Activated CD4-positive, alpha-beta T cell treated with anti-CD3 and anti-CD28 coated beads, Interleukin-2, amount 50 U/mL, for 24 hours (primary cell): ENCODE results near the gene SRRM2.

Experiments
- DNase-seq, 2 donors: peaks; one replicate each; pipeline ENCODE4 v3.0.0-alpha.2; 2020; ENCODE audit warnings: low read depth in 1 of 2, low spot score in 1 of 2

SRRM2 gene

DNA sequence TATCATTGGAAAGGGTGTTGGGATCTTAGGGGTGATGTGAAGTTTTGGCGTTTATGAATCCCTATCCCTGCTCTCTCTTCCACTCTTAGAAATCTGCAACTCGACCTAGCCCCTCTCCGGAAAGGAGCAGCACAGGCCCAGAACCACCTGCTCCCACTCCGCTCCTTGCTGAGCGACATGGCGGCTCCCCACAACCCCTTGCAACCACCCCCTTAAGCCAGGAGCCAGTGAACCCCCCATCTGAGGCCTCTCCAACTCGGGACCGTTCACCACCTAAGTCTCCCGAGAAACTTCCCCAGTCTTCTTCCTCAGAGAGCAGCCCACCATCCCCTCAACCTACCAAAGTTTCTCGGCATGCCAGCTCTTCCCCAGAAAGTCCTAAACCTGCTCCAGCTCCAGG, 9.0 kb downstream of the SRRM2 start:
- DNase-seq, result no peak

DNA sequence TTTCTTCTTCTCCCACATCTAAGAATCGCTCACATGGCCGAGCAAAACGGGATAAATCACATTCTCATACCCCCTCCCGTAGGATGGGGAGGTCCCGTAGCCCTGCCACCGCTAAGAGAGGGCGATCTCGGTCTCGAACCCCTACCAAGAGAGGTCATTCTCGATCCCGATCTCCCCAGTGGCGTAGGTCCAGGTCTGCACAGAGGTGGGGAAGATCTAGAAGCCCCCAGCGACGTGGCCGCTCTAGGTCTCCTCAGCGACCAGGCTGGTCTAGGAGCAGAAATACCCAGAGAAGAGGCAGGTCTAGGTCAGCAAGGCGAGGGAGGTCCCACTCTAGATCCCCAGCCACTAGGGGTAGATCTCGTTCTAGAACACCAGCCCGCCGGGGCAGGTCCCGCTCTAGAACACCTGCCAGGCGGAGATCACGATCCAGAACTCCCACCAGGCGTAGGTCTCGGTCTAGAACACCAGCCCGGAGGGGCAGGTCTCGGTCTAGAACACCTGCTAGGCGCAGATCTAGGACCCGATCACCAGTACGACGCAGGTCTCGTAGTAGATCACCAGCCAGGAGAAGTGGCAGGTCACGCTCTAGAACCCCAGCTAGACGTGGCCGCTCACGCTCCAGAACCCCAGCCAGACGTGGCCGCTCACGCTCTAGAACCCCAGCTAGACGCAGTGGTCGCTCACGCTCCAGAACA, 9.6 kb downstream of the SRRM2 start:
- no peak for DNase-seq

DNA sequence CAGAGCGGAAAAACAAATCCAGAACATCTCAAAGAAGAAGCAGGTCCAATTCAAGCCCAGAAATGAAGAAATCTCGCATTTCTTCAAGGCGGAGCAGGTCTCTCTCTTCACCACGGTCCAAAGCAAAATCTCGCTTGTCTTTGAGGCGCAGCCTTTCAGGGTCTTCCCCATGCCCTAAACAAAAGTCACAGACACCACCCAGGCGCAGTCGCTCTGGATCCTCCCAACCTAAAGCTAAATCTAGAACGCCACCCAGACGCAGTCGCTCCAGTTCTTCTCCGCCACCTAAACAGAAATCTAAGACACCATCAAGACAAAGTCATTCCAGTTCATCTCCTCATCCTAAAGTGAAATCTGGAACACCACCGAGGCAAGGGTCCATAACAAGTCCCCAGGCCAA, 10.3 kb downstream of the SRRM2 start:
- DNase-seq, result no peak

DNA sequence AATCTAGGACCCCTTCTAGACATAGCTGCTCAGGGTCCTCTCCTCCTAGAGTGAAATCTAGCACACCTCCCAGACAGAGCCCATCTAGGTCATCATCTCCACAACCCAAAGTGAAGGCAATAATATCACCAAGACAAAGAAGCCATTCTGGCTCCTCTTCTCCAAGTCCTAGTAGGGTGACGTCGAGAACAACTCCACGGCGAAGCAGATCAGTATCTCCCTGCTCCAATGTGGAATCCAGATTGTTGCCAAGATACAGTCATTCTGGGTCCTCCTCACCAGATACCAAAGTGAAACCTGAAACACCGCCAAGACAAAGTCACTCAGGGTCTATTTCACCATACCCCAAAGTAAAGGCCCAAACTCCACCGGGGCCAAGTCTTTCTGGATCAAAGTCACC, 10.7 kb downstream of the SRRM2 start:
- no peak for DNase-seq

DNA sequence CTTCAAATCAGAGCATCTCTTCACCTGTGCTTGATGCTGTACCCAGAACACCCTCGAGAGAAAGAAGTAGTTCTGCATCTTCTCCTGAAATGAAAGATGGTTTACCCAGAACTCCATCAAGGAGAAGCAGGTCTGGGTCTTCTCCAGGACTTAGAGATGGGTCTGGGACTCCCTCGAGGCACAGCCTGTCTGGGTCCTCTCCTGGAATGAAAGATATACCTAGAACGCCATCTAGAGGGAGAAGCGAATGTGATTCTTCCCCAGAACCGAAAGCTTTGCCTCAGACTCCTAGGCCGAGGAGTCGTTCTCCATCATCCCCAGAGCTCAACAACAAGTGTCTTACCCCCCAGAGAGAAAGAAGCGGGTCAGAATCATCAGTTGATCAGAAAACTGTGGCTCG, 12.3 kb downstream of the SRRM2 start:
- no peak for DNase-seq

DNA sequence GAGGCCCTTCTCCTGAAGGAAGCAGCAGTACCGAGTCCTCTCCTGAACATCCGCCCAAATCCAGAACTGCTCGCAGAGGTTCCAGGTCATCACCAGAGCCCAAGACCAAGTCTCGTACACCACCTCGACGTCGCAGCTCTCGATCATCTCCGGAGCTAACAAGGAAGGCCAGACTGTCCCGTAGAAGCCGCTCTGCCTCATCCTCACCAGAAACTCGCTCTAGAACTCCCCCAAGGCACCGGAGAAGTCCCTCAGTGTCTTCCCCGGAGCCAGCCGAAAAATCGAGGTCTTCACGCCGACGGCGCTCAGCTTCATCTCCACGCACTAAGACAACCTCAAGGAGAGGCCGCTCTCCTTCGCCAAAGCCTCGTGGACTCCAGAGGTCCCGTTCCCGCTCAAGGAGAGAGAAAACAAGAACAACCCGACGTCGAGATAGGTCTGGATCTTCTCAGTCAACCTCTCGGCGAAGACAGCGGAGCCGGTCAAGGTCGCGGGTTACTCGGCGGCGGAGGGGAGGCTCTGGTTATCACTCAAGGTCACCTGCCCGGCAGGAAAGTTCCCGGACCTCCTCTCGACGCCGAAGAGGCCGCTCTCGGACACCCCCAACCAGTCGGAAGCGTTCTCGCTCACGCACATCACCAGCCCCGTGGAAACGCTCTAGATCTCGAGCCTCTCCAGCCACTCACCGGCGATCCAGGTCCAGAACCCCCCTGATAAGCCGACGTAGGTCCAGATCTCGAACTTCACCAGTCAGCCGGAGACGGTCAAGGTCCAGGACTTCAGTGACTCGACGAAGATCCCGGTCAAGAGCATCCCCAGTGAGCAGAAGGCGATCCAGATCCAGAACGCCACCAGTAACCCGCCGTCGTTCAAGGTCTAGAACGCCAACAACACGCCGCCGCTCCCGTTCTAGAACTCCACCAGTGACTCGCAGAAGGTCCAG, 13.3 kb downstream of the SRRM2 start:
- DNase-seq, result no peak

DNA sequence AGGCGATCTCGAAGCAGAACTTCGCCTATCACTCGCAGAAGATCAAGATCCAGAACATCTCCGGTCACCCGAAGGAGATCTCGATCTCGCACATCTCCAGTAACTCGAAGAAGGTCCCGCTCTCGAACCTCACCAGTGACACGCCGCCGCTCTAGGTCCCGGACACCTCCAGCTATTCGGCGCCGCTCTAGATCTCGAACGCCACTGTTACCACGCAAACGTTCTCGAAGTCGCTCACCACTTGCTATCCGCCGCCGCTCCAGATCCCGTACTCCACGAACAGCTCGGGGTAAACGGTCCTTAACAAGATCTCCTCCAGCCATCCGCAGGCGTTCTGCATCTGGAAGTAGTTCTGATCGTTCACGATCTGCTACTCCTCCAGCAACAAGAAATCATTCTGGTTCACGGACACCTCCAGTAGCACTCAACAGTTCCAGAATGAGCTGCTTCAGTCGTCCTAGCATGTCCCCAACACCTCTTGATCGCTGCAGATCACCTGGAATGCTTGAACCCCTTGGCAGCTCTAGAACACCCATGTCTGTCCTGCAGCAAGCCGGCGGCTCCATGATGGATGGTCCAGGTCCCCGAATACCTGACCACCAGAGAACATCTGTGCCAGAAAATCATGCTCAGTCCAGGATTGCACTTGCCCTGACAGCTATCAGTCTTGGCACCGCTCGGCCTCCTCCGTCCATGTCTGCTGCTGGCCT, 14.1 kb downstream of the SRRM2 start:
- no peak for DNase-seq

DNA sequence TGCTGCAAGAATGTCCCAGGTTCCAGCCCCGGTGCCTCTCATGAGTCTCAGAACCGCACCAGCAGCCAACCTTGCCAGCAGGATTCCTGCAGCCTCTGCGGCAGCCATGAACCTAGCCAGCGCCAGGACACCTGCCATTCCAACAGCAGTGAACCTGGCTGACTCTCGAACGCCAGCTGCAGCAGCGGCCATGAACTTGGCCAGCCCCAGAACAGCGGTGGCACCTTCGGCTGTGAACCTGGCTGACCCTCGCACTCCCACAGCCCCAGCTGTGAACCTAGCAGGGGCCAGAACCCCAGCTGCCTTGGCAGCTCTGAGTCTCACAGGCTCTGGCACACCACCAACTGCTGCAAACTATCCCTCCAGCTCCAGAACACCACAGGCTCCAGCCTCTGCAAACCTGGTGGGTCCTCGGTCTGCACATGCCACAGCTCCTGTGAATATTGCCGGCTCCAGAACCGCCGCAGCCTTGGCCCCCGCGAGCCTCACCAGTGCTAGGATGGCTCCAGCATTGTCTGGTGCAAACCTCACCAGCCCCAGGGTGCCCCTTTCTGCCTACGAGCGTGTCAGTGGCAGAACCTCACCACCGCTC, 14.8 kb downstream of the SRRM2 start:
- DNase-seq, result no peak

DNA sequence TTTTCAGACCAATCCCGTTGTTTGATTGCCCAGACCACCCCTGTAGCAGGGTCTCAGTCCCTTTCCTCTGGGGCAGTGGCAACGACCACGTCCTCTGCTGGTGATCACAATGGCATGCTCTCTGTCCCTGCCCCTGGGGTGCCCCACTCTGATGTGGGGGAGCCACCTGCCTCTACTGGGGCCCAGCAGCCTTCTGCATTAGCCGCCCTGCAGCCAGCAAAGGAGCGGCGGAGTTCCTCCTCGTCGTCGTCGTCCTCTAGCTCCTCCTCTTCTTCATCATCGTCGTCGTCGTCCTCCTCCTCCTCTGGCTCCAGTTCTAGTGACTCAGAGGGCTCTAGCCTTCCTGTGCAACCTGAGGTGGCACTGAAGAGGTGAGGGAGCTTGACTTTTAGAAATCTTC, 15.5 kb downstream of the SRRM2 start:
- DNase-seq, result no peak

DNA sequence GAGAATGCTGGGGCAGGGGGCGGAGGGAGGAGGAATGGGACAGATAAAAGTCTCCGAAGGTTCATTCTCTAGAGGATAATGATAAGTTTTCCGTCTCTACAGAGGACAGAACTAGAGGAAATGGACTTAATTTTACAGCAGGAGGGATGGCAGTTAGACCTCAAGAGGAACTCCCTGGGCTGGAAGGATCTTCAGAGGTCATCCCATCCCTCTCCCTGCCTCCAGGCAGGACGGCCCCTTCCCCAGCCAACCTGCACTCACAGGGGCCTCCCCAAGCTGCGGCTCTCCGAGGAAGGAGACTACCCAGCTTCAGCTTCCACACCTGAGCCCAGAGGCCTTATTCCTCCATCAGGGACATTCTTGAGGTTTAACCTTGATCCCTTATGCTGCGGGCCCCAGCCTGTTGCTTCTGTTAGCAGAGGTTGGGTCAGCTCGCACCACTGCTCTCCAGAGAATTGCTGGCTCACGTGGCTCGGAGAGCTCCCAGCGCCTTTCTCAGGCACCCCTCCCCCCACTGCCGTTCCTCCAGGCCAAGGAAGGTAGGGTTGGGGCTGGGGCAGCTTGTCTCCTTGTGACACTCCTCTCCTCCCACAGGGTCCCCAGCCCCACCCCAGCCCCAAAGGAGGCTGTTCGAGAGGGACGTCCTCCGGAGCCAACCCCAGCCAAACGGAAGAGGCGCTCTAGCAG, 16.1 kb downstream of the SRRM2 start:
- DNase-seq, result no peak

DNA sequence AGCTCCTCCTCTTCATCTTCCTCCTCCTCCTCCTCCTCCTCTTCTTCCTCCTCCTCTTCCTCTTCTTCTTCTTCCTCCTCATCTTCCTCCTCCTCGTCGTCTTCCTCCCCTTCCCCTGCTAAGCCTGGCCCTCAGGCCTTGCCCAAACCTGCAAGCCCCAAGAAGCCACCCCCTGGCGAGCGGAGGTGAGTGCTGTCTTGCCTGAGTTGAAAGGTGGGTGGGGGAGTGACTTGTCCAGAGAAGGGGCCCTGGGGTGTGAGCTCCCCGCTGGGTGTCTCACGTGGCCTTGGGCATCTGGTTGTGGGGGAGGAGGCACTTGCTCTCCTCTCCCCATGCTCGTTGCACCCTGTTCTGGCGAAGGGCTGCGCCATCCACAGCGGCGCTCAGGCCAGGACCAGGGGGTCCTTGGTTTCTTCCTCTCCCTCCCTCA, 16.7 kb downstream of the SRRM2 start:
- no peak for DNase-seq

DNA sequence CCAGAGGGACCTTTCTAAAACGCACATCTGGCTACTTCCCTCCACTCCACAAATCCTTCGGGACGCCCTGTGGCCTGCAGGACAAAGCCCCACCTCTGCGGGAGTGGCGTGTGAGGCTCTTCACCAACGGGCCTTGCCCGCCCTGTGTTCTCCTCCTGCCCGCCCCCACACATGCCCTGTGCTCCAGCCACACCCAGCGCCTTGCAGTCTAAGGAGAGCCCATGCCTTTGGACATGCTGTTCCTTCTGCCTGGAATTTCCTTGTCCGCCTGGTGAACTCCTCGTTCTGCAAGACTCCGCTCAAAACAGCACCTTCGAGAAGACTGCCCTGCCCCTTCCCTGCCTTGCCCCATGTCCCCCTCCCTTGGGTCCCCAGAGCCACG, 17.2 kb downstream of the SRRM2 start:
- DNase-seq, result no peak

DNA sequence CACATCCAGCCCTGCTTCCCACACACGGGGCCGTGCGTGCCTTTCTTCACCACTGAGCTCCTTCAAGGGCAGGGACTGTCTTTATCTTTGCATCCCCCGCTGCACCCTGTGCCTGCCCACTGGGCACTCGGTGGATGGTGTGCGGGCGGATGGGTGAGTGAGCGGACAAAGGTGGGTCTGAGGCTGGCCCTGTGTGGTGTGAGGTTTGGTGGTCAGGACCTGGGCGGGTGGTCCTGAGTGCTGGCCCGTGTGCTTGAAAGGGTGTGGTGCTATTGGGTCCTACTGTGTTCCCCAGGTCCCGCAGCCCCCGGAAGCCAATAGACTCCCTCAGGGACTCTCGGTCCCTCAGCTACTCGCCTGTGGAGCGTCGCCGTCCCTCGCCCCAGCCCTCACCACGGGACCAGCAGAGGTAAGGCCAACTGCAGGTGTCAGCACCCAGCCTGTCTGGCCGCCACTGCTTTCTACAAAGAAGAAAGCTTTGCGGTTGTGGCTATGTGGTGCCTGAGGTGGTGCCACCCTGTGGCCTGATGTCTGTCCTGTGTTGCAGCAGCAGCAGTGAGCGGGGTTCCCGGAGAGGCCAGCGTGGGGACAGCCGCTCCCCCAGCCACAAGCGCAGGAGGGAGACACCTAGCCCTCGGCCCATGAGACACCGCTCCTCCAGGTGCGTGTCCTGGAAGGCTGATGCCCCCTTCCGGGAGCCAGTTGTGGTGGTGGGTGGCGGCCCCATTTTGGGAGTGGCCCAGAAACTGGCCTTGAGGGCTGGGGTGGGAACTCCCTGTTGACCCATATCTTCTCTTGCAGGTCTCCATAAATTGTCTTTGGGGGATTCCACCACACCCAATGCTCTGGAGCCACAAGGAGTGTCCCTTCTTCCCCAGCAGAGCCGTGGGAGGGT, 17.9 kb downstream of the SRRM2 start:
- DNase-seq, result no peak

DNA sequence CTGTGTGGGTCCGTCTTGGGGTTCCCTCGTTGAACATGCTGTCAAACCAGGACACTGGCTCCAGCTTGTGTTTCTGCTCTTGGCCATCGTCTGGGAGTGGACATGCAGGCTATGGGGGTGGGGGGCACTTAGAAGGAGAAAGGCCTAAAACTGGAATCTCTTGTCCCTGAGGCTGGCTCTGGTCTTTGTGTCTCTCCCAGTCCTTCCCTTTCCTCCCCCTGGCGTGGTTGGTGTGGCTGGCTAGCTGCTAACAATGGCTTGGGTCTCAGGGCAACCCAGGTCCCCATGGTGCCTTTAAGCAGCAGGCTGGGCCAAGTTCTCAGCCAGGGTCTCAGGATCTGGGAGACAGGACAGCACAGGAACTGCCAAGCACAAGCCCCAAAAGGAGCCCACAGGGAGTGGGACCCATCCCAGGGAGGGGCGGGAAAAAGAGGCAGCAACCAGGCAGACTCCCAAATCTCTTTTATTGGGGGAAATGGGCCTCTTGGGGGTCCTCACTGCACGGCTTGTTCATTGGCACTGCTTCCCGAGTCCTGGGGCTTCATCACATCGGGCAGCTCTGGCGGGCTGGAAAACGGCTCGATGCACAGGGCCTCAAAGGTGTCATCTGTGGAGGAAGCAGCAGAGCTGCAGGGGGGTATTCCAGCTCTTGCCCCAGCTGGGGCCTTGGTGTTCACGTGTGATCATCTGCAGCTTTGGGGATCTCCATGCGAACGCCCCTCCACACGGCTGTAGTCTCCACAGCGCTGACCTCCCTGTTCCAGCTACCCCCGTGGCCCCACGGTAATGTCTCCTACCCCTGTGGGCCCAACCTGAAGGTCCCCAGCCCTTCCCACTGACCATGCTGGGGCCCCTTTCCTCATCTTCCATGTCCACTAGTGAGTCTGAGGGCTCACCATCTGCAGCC, 19.3 kb downstream of the SRRM2 start:
- DNase-seq, result no peak

DNA sequence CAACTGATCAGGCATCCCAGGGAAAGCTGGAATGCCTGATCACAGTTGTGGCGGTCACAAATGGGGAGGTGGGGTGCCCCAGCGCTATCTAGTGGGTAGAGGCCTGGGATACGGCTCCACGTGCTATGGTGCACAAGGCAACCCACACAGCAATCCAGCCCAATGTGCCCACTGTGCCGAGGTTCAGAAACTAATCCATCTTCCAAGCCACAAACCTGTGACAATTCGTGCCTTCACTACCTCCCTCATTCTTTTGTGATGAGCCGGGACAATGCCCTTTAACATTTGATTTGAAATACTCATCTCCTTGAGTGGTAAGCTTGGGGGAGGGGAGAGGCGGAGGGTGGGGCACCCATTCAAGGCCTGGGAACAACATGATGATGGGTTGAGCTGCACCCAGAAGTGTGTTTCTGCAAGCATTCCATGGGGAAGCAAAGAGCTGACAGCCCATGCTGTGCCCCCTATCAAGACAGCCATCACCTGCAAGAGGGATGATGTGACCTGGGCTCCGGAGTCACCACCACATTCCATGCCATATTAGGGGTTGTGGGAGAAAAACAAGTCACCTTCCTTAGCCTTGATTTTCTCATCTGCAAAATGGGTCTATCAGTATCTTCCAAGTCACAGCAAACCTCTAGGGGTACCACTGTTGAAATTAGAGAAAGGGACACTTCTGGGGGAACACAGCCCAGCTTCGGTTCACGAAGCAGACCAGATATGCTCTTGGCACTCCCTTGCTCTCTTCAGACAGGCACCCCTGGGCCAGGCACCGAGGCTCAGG, 20.9 kb downstream of the SRRM2 start:
- DNase-seq, result no peak

DNA sequence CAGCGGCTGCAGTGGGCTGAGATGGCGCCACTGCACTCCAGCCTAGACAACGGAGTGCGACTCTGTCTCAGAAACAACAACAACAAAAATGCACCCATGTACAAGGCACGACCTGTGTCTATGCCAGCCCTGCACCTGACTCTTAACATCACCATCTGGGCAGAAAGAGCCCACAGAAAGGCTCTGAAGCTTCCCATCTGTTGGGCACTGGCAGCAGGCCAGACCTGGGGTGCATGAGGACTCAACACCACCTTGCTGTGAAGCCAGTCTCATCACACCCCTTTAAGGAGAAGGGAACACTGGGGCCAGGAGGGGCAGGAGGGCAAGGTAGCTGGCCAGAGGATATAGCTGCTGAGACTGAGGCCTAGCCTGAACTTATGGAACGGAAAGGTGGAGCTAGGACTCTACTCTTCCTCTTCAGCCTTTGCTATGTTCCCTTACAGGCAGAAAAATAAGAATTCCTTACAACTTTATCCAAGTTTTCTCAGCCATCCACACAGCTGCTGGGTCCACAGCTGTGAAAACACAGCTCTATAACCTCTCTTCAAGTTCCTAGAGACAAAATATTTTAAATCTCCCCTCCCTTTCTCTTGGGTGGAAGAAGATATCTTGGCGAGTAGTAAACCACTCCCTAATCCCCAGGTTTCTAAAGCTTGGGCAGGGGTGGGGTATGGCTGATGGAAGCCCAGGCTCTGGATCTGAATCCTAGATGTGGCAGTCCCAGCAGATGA, 21.9 kb downstream of the SRRM2 start:
- no peak for DNase-seq

DNA sequence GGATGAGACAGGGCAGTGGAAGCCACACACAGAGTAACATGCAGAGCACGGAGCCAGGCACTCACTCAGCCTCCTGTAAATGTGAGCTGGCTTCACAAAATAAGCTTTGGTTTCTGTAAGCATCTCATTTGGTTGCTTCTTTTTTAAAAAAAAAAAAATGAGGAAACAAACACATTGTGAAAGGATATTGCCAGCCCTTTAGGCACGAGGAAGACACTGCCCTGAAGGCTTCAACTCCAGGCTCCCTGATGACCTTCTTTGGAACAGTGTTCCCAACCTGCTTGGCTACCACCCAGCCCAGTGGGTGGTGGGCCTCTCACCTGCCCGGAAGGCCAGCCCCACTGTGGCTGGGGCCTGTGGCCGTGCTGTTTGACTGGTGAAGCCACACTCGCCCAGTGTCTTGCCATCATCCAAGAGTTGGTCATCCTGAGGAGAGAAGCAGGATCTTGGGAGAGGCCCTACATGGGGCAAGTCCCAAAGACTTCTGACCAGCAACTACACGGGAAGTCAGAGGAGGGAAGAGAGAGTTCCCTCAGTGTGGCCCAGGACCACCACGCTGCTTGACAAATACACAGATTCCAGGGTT, 22.8 kb downstream of the SRRM2 start:
- DNase-seq, result no peak
